MCF 10A (cell line): ENCODE results near the gene IBA57. TPM values are rescaled to one million over a fixed set of nuclear protein-coding genes. Genes with fewer than 3 reads are reported as not detected.

Experiments used
- BruUV-seq: library from RNA; stranded (reverse); fragments of 400-500 nt; replicated peaks from 2 replicates; lab custom pipeline; 2021; lab: Mats Ljungman, UMichigan
- CTCF ChIA-PET: fragments of 300-600 bp; sonication (Branson Sonifier 250); formaldehyde crosslinking; extraction: SDS; loops from one replicate; lab custom pipeline; 2021; ENCODE audit warnings: antibody characterized with exemption, inconsistent platforms; lab: Yijun Ruan, JAX
- POLR2A ChIA-PET: fragments of 300-600, 350-650 bp; sonication (Branson Sonifier 250); formaldehyde crosslinking; extraction: SDS; loops from one replicate; lab custom pipeline; 2020; ENCODE audit warnings: antibody characterized with exemption, inconsistent platforms; lab: Yijun Ruan, JAX
- DNase-seq: peaks from one replicate; pipeline ENCODE4 v3.0.0-alpha.2; 2018; ENCODE audit not compliant: unreplicated experiment
- H3K27ac Mint-ChIP-seq: one replicate; pipeline ENCODE4 v1.8.0; 2022; ENCODE audit warnings: mild to moderate bottlenecking, low read depth, mixed read lengths; ENCODE audit not compliant: unreplicated experiment
- H3K27me3 Mint-ChIP-seq: one replicate; pipeline ENCODE4 v1.8.0; 2022; ENCODE audit warnings: mixed read lengths; ENCODE audit not compliant: insufficient read depth, unreplicated experiment
- H3K36me3 Mint-ChIP-seq: one replicate; pipeline ENCODE4 v1.8.0; 2022; ENCODE audit warnings: mild to moderate bottlenecking, moderate library complexity, mixed read lengths; ENCODE audit not compliant: insufficient read depth, unreplicated experiment
- H3K4me1 Mint-ChIP-seq: one replicate; pipeline ENCODE4 v1.8.0; 2022; ENCODE audit warnings: mixed read lengths; ENCODE audit not compliant: insufficient read depth, unreplicated experiment
- H3K4me3 Mint-ChIP-seq: one replicate; pipeline ENCODE4 v1.8.0; 2022; ENCODE audit warnings: mild to moderate bottlenecking, moderate library complexity, mixed read lengths; ENCODE audit not compliant: unreplicated experiment
- H3K9me3 Mint-ChIP-seq: one replicate; pipeline ENCODE4 v1.8.0; 2022; ENCODE audit warnings: mixed read lengths; ENCODE audit not compliant: unreplicated experiment
- intact Hi-C: fragments of 100-400 bp; cut with micrococcal nuclease; formaldehyde crosslinking; loops from 2 replicates; pipeline ENCODE4 v1.14.1; 2022
- total RNA-seq: library from RNA; stranded (reverse); gene quantifications from 2 replicates; pipeline ENCODE4 v1.2.3, GENCODE V29; 2022
- TF ChIP-seq, protein P1 (sequence below): fragments of 200-600 bp; IDR thresholded peaks from one replicate; pipeline ENCODE4 v1.8.0; 2022; ENCODE audit warnings: antibody characterized with exemption, mild to moderate bottlenecking; ENCODE audit not compliant: unreplicated experiment

IBA57 gene
- total RNA-seq, 1 experiment from 2014 or later = 16.5 TPM

- no TSS peak for BruUV-seq
- Mint-ChIP-seq H3K27ac (no peak overlapping the region), H3K9me3 (no peaks in the 10 kb centered on the region), H3K27me3 (no peaks in the 10 kb centered on the region), H3K36me3 (peaks cover 8% of the 10 kb centered on the region), H3K4me1 (peaks cover 15% of the 10 kb centered on the region), H3K4me3 (no peak overlapping the region)
- intact Hi-C loops = no loop called here
- ChIA-PET CTCF (interaction anchor here (0.7 to 5.4 kb wide), 6 partner anchors 11 to 426 kb away, joined by 3 to 28 read pairs (median 3); no protein-coding TSS in a partner anchor), POLR2A (interaction anchor here (0.7 kb wide), 1 partner anchor 59 kb away, joined by 3 read pairs; no protein-coding TSS in a partner anchor)
- TF ChIP-seq, protein P1, sequence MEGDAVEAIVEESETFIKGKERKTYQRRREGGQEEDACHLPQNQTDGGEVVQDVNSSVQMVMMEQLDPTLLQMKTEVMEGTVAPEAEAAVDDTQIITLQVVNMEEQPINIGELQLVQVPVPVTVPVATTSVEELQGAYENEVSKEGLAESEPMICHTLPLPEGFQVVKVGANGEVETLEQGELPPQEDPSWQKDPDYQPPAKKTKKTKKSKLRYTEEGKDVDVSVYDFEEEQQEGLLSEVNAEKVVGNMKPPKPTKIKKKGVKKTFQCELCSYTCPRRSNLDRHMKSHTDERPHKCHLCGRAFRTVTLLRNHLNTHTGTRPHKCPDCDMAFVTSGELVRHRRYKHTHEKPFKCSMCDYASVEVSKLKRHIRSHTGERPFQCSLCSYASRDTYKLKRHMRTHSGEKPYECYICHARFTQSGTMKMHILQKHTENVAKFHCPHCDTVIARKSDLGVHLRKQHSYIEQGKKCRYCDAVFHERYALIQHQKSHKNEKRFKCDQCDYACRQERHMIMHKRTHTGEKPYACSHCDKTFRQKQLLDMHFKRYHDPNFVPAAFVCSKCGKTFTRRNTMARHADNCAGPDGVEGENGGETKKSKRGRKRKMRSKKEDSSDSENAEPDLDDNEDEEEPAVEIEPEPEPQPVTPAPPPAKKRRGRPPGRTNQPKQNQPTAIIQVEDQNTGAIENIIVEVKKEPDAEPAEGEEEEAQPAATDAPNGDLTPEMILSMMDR = no peak
- no peak for DNase-seq
These were observed 59.6 kb downstream of the IBA57 start for GRCh38 chr1:228225165-228225710.

DNA sequence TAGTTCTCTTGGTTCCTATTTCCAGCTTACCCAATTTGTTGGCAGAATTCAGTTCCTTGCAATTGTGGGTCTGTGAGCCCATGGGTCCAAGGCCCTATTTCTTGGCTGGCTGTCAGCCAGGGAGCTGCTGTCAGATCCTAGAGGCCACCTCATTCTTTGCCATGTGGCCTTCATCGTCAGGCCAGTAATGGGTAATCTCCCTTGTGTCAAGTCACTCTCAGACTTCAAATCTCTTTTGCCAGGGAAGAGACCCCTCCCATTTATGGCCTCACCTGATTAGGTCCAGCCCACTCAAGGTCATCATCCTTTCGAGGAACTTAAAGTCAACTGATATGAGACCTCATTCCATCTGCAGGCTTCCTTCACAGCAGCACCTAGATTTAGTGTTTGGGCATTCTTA, 60.1 kb downstream of the IBA57 start:
- Mint-ChIP-seq H3K9me3 (no peaks in the 10 kb centered on the region), H3K27ac (no peak overlapping the region), H3K4me3 (no peak overlapping the region), H3K36me3 (peaks cover 6% of the 10 kb centered on the region), H3K4me1 (peaks cover 15% of the 10 kb centered on the region), H3K27me3 (no peaks in the 10 kb centered on the region)
- no TSS peak for BruUV-seq
- TF ChIP-seq, protein P1 = no peak
- CTCF ChIA-PET = interaction anchor here (0.7 to 5.4 kb wide), 7 partner anchors 12 to 426 kb away, joined by 3 to 28 read pairs (median 3); no protein-coding TSS in a partner anchor
- DNase-seq = no peak
- POLR2A ChIA-PET = no interaction called here
- intact Hi-C loops = no loop called here

DNA sequence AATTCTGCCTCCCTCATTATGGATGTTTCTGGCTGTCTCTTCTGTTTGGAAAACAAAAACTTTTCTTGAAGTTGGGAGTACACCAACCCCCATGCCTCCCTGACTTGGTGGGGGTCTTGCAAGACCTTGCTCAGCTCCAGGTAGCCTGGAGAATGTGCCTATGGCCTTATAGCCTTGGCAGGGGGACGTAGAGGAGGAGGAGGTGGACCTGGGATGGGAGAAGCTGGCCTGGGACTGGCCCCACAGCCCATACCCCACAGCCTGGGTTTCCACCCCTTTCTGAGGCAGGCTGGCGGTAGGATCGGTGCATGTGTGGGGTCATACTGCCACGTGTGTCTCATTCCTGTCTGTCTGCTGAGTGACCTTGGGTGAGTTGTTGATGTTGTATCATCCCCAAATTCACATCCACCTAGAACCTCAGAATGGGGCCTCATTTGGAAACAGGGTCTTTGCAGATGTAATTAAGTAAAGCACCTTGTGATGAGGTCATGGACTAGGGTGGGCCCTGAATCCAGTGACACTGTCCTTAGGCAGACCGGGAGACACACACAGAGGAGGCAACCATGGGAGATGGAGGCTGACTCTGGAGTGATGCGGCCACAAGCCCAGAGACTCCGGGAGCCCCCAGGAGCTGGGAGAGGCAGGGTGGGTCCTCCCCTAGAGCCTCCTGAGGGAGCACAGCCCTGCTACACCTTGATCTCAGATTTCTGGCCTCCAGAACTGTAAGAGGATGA, 60.7 kb downstream of the IBA57 start:
- no peak for DNase-seq
- H3K4me1 Mint-ChIP-seq = peaks cover 15% of the 10 kb centered on the region
- POLR2A ChIA-PET = interaction anchor here (0.6 to 0.8 kb wide), 2 partner anchors 11 to 163 kb away, joined by 3 to 4 read pairs; no protein-coding TSS in a partner anchor
- CTCF ChIA-PET = interaction anchor here (0.5 to 5.4 kb wide), 13 partner anchors 9 to 1435 kb away, joined by 3 to 28 read pairs (median 5); no protein-coding TSS in a partner anchor
- no TSS peak for BruUV-seq
- peak overlapping the region; percentile 93 for H3K27ac Mint-ChIP-seq
- H3K4me3 Mint-ChIP-seq = no peak overlapping the region
- intact Hi-C loops = no loop called here
- TF ChIP-seq, protein P1 = no peak
- no peaks in the 10 kb centered on the region for H3K27me3 Mint-ChIP-seq
- H3K9me3 Mint-ChIP-seq = no peaks in the 10 kb centered on the region
- peaks cover 6% of the 10 kb centered on the region for H3K36me3 Mint-ChIP-seq
